Right atrium auricular region (tissue), 2 donors: ENCODE results near the gene VWA8. TPM values are rescaled to one million over a fixed set of nuclear protein-coding genes. Genes with fewer than 3 reads are reported as not detected.
A peak's percentile ranks its signal among the peaks of the same experiment; 100 is the strongest.
"Not testable (repeated sequence)": the region's sequence is repeated elsewhere in the genome, so short reads cannot be mapped to it uniquely, and the experiment has no call there.

Experiments used
- DNase-seq: peaks from one replicate; pipeline ENCODE4 v3.0.0-alpha.2; 2019; ENCODE audit warnings: low spot score
- H3K27ac ChIP-seq, 2 donors: fragments of 200-600 bp; sonication (generic); 1 replicate in 1 of 2; 2 replicates in 1 of 2; pipeline ENCODE4 v1.5.1; 2016 to 2019
- H3K27me3 ChIP-seq, 2 donors: fragments of 200-600 bp; sonication (generic); one replicate each; pipeline versions ENCODE4 v1.5.1 to v1.6.0; 2017 to 2019
- H3K36me3 ChIP-seq: fragments of 200-600 bp; sonication (generic); one replicate; pipeline ENCODE4 v1.5.1; 2016
- H3K4me1 ChIP-seq, 2 donors: fragments of 200-600 bp; sonication (generic); one replicate each; pipeline versions ENCODE4 v1.5.1 to v1.6.0; 2017 to 2019
- H3K4me3 ChIP-seq, 2 donors: fragments of 200-600 bp; sonication (generic); 1 replicate in 1 of 2; 2 replicates in 1 of 2; pipeline ENCODE4 v1.5.1; 2017 to 2019; ENCODE audit warnings: mild to moderate bottlenecking in 1 of 2, moderate library complexity in 1 of 2
- H3K9me3 ChIP-seq, 2 donors: fragments of 200-600 bp; sonication (generic); one replicate each; pipeline ENCODE4 v1.5.1; 2019
- total RNA-seq, 2 donors: library from RNA; depleted of rRNA; stranded (reverse); fragments of >200 nt; gene quantifications; one replicate each; pipeline ENCODE4 v1.1.0, GENCODE V29; 2016
- TF ChIP-seq, protein P1 (sequence below), 2 donors: fragments of 200-600 bp; sonication (generic); IDR thresholded peaks; one replicate each; pipeline ENCODE4 v1.5.1; 2019; ENCODE audit warnings: antibody characterized with exemption in 2 of 2

VWA8 gene
- total RNA-seq, 2 donors from 2014 or later = 25.9 to 32.8 TPM

- H3K27me3 ChIP-seq = no peaks in the 10 kb centered on the region
- TF ChIP-seq, protein P1, sequence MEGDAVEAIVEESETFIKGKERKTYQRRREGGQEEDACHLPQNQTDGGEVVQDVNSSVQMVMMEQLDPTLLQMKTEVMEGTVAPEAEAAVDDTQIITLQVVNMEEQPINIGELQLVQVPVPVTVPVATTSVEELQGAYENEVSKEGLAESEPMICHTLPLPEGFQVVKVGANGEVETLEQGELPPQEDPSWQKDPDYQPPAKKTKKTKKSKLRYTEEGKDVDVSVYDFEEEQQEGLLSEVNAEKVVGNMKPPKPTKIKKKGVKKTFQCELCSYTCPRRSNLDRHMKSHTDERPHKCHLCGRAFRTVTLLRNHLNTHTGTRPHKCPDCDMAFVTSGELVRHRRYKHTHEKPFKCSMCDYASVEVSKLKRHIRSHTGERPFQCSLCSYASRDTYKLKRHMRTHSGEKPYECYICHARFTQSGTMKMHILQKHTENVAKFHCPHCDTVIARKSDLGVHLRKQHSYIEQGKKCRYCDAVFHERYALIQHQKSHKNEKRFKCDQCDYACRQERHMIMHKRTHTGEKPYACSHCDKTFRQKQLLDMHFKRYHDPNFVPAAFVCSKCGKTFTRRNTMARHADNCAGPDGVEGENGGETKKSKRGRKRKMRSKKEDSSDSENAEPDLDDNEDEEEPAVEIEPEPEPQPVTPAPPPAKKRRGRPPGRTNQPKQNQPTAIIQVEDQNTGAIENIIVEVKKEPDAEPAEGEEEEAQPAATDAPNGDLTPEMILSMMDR (IDR thresholded peaks at IDR 0.05) = no peak
- H3K9me3 ChIP-seq = no peaks in the 10 kb centered on the region
- H3K4me3 ChIP-seq = no peak overlapping the region
- H3K4me1 ChIP-seq = peaks cover 0 to 19% of the 10 kb centered on the region in 2 donors
- DNase-seq = no peak
- no peak overlapping the region for H3K27ac ChIP-seq
- no peaks in the 10 kb centered on the region for H3K36me3 ChIP-seq
Measured at GRCh38 chr13:41543664-41544300, 417.1 kb downstream of the VWA8 start.

- H3K4me3 ChIP-seq, H3K36me3 ChIP-seq, H3K27ac ChIP-seq, H3K27me3 ChIP-seq, DNase-seq, H3K9me3 ChIP-seq: not testable (repeated sequence)
- peaks cover 0 to 16% of the 10 kb centered on the region in 2 donors for H3K4me1 ChIP-seq
Measured at GRCh38 chr13:41542799-41543198, 418.1 kb downstream of the VWA8 start.

- Histone ChIP-seq H3K27me3 (no peaks in the 10 kb centered on the region), H3K9me3 (no peaks in the 10 kb centered on the region), H3K4me3 (no peak overlapping the region), H3K4me1 (peaks cover 0 to 10% of the 10 kb centered on the region in 2 donors), H3K36me3 (no peaks in the 10 kb centered on the region), H3K27ac (no peak overlapping the region)
- no peak for DNase-seq
- TF ChIP-seq, protein P1 (IDR thresholded peaks at IDR 0.05) = no peak
Measured at GRCh38 chr13:41542281-41542680, 418.6 kb downstream of the VWA8 start.

- TF ChIP-seq, protein P1 (IDR thresholded peaks at IDR 0.05) = no peak
- Histone ChIP-seq H3K9me3 (no peaks in the 10 kb centered on the region), H3K36me3 (no peaks in the 10 kb centered on the region), H3K27me3 (no peaks in the 10 kb centered on the region), H3K27ac (no peak overlapping the region), H3K4me3 (no peak overlapping the region), H3K4me1 (peaks cover 0 to 1% of the 10 kb centered on the region in 2 donors)
- peak; percentile 16 for DNase-seq
Measured at GRCh38 chr13:41541142-41541938, 419.6 kb downstream of the VWA8 start.

DNA sequence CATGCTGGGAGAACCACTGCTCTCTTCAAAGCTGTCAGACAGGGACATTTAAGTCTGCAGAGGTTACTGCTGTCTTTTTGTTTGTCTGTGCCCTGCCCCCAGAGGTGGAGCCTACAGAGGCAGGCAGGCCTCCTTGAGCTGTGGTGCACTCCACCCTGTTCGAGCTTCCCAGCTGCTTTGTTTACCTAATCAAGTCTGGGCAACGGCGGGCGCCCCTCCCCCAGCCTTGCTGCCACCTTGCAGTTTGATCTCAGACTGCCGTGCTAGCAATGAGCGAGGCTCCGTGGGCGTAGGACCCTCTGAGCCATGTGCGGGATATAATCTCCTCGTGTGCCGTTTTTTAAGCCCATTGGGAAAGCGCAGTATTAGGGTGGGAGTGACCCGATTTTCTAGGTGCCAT lies 420.7 kb downstream of the VWA8 start:
- not testable (repeated sequence) for H3K4me1 ChIP-seq, H3K27ac ChIP-seq, H3K4me3 ChIP-seq, H3K36me3 ChIP-seq, H3K9me3 ChIP-seq, H3K27me3 ChIP-seq
- peak; percentile 49 for DNase-seq

GRCh38 chr13:41533266-41534052 lies 427.4 kb downstream of the VWA8 start:
- TF ChIP-seq, protein P1 (IDR thresholded peaks at IDR 0.05) = no peak
- DNase-seq = no peak
- Histone ChIP-seq H3K9me3 (no peaks in the 10 kb centered on the region), H3K27ac (no peak overlapping the region), H3K27me3 (no peaks in the 10 kb centered on the region), H3K4me3 (no peak overlapping the region), H3K4me1 (no peaks in the 10 kb centered on the region), H3K36me3 (no peaks in the 10 kb centered on the region)
